Stomach (tissue), 4 donors: ENCODE measurements around the gene FNDC11.

ENCODE experiments used
- EP300 ChIP-seq: sonication (generic); formaldehyde crosslinking; IDR thresholded peaks from one replicate; pipeline ENCODE4 v1.6.1; 2017; ENCODE audit warnings: antibody characterized with exemption
- POLR2A ChIP-seq, 4 donors: fragments of 450-650 bp; IDR thresholded peaks; one replicate each; pipeline ENCODE4 v1.6.1; 2016; ENCODE audit warnings: antibody characterized with exemption in 4 of 4, control low read depth in 2 of 4, mild to moderate bottlenecking in 1 of 4, moderate library complexity in 1 of 4
- POLR2AphosphoS5 ChIP-seq, 3 donors: sonication (generic); formaldehyde crosslinking; IDR thresholded peaks; one replicate each; pipeline ENCODE4 v1.6.1; 2016; ENCODE audit warnings: antibody characterized with exemption in 3 of 3
- TF ChIP-seq, protein P1 (sequence below), 7 experiments: fragments of 450-650 bp in 4 of 7; fragments of 200-600 bp in 3 of 7; sonication (generic) in 3 of 7; IDR thresholded peaks; one replicate each; pipeline ENCODE4 v1.5.1; 2016 to 2019; ENCODE audit warnings: antibody characterized with exemption in 7 of 7, control low read depth in 2 of 7, mild to moderate bottlenecking in 1 of 7

DNA sequence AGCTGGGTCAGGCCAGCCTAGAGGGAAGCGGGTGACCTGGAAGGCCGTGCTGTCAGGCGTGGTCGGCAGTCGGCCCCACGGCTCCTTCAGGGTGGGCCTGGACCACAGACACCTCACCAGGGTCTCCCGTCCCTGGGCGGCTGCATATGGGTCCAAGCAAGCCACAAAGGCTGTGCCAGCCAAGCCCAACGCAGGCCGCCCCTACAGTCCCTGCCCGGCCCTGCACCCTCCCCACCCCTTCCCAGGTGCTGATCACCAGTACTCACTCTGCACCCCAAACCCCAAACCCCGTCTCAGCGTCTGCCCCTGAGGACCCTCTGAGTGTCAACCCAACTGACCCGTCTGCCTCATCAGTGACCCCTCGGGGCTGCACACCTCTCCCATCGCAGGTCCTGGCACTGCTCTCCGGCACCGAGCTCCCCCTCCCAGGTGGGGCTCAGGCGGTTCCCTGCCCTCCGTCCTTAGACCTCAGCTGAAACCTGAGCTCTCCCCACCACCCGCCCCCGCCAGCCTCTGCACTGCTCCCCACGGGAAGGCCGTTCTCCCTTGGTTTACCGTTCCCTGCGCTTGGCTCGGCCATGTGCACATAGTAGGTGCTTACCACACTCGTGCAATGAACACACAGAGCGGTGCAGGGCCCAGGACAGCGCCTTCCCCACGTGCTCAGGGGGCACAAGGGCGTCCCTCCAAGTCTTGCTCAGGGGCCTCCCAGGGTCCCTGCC lies 34.9 kb upstream of the FNDC11 start:
- TF ChIP-seq, protein P1, sequence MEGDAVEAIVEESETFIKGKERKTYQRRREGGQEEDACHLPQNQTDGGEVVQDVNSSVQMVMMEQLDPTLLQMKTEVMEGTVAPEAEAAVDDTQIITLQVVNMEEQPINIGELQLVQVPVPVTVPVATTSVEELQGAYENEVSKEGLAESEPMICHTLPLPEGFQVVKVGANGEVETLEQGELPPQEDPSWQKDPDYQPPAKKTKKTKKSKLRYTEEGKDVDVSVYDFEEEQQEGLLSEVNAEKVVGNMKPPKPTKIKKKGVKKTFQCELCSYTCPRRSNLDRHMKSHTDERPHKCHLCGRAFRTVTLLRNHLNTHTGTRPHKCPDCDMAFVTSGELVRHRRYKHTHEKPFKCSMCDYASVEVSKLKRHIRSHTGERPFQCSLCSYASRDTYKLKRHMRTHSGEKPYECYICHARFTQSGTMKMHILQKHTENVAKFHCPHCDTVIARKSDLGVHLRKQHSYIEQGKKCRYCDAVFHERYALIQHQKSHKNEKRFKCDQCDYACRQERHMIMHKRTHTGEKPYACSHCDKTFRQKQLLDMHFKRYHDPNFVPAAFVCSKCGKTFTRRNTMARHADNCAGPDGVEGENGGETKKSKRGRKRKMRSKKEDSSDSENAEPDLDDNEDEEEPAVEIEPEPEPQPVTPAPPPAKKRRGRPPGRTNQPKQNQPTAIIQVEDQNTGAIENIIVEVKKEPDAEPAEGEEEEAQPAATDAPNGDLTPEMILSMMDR (IDR thresholded peaks at IDR 0.05): no peak
- TF ChIP-seq EP300 (no peak), POLR2A (IDR thresholded peaks at IDR 0.05) (no peak), POLR2AphosphoS5 (IDR thresholded peaks at IDR 0.05) (no peak)
